GM12873 (cell line): ENCODE measurements around the gene TMEM221.

Experiments used
- CTCF ChIP-seq: IDR thresholded peaks from 2 replicates; pipeline ENCODE4 v1.5.1; 2012; ENCODE audit warnings: low read depth, mild to moderate bottlenecking, moderate library complexity, low read length, control low read depth; ENCODE audit not compliant: insufficient read depth; ENCODE audit errors: missing control alignments

TMEM221 gene

GRCh38 chr19:17431417-17431816 is 17.1 kb downstream of the TMEM221 start:
- no peak for TF ChIP-seq CTCF

GRCh38 chr19:17429641-17430113 is 18.8 kb downstream of the TMEM221 start:
- TF ChIP-seq CTCF = no peak

- peak; percentile 58 for TF ChIP-seq CTCF
Observed at GRCh38 chr19:17424743-17425365, 23.6 kb downstream of the TMEM221 start.

- no peak for TF ChIP-seq CTCF
Observed at GRCh38 chr19:17423429-17424208, 24.8 kb downstream of the TMEM221 start.

- TF ChIP-seq CTCF = no peak
Observed at GRCh38 chr19:17421942-17422341, 26.5 kb downstream of the TMEM221 start.

- TF ChIP-seq CTCF = peak; percentile 8
Observed at GRCh38 chr19:17420475-17420924, 28.0 kb downstream of the TMEM221 start.
